ENCODE results near the gene SLC25A34.

- TF ChIP-seq ZNF138 (CRISPR knock-in tag; conservative IDR thresholded peaks at IDR 0.05) (no peak), ETV6 (CRISPR knock-in tag; IDR thresholded peaks at IDR 0.05) (no peak), SP1 (CRISPR knock-in tag; conservative IDR thresholded peaks at IDR 0.05) (no peak), SMAD3 (CRISPR knock-in tag; IDR thresholded peaks at IDR 0.05; ENCODE audit: borderline replicate concordance) (no peak)
- TF ChIP-seq, protein P1, sequence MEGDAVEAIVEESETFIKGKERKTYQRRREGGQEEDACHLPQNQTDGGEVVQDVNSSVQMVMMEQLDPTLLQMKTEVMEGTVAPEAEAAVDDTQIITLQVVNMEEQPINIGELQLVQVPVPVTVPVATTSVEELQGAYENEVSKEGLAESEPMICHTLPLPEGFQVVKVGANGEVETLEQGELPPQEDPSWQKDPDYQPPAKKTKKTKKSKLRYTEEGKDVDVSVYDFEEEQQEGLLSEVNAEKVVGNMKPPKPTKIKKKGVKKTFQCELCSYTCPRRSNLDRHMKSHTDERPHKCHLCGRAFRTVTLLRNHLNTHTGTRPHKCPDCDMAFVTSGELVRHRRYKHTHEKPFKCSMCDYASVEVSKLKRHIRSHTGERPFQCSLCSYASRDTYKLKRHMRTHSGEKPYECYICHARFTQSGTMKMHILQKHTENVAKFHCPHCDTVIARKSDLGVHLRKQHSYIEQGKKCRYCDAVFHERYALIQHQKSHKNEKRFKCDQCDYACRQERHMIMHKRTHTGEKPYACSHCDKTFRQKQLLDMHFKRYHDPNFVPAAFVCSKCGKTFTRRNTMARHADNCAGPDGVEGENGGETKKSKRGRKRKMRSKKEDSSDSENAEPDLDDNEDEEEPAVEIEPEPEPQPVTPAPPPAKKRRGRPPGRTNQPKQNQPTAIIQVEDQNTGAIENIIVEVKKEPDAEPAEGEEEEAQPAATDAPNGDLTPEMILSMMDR (IDR thresholded peaks at IDR 0.05), result no peak
- TF ChIP-seq, protein P2, sequence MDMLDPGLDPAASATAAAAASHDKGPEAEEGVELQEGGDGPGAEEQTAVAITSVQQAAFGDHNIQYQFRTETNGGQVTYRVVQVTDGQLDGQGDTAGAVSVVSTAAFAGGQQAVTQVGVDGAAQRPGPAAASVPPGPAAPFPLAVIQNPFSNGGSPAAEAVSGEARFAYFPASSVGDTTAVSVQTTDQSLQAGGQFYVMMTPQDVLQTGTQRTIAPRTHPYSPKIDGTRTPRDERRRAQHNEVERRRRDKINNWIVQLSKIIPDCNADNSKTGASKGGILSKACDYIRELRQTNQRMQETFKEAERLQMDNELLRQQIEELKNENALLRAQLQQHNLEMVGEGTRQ (CRISPR knock-in tag; IDR thresholded peaks at IDR 0.05), result no peak
Observed at GRCh38 chr1:15744122-15744679, 8.1 kb downstream of the SLC25A34 start.

Measured in WTC11 (cell line).